HCT116 (cell line): ENCODE data around the gene ADORA1. TPM values are rescaled to one million over a fixed set of nuclear protein-coding genes. Genes with fewer than 3 reads are reported as not detected.

Experiments used
- total RNA-seq: library from RNA; stranded (reverse); gene quantifications from one replicate; pipeline ENCODE4 v1.2.1, GENCODE V29; 2021; ENCODE audit not compliant: unreplicated experiment

Gene ADORA1
- total RNA-seq, 1 experiment from 2014 or later: 2.8 TPM

Other genes starting within 250 kb of the ADORA1 start
- 5.4 TPM for gene RABIF, start 238.6 kb upstream of the ADORA1 start, total RNA-seq
- gene KLHL12, start 200.5 kb upstream of the ADORA1 start, total RNA-seq: 33.8 TPM
- 89.8 TPM for gene ADIPOR1, start 169.4 kb upstream of the ADORA1 start, total RNA-seq
- gene CYB5R1, start 160.5 kb upstream of the ADORA1 start, total RNA-seq: 16.5 TPM
- gene TMEM183A, start 120.4 kb upstream of the ADORA1 start, total RNA-seq: 64.7 TPM
- gene PPFIA4, start 101.2 kb upstream of the ADORA1 start, total RNA-seq: 10.8 TPM
- not detected for gene MYOG, start 41.7 kb upstream of the ADORA1 start, total RNA-seq
- 0.22 TPM for gene MYBPH, start 48.1 kb downstream of the ADORA1 start, total RNA-seq
- gene CHI3L1, start 59.0 kb downstream of the ADORA1 start, total RNA-seq: not detected
- gene CHIT1, start 101.9 kb downstream of the ADORA1 start, total RNA-seq: not detected
- 24.2 TPM for gene BTG2, start 177.8 kb downstream of the ADORA1 start, total RNA-seq
- gene FMOD, start 223.4 kb downstream of the ADORA1 start, total RNA-seq: not detected